HepG2 (cell line): ENCODE data around the gene HACD1. TPM values are rescaled to one million over a fixed set of nuclear protein-coding genes. Genes with fewer than 3 reads are reported as not detected.

Experiments
- ATAC-seq: fragments of 200-7000 bp; cut with Tn5 transposase; 3 replicates; pipeline ENCODE4 v1.9.1; 2020; ENCODE audit warnings: mild to moderate bottlenecking, moderate library complexity
- BruUV-seq: library from RNA; stranded (reverse); fragments of 400-500 nt; replicated peaks from 2 replicates; lab custom pipeline; 2021; lab: Mats Ljungman, UMichigan
- CTCF ChIA-PET: fragments of 300-600 bp; formaldehyde crosslinking; extraction: SDS; loops from one replicate; lab custom pipeline; 2021; ENCODE audit warnings: low total read pairs, inconsistent platforms, low intra/inter-chr PET ratio; lab: Yijun Ruan, JAX
- POLR2A ChIA-PET: fragments of 350-600 bp; sonication (Branson Sonifier 250); formaldehyde crosslinking; loops from one replicate; lab custom pipeline; 2020; ENCODE audit warnings: antibody characterized with exemption, inconsistent platforms; lab: Yijun Ruan, JAX
- DNase-seq: peaks from one replicate; pipeline ENCODE4 v3.0.0-alpha.2; 2015; ENCODE audit warnings: low spot score
- FAIRE-seq: peaks from 3 replicates; lab custom pipeline; 2011; peaks lifted over from hg19 to GRCh38; lab: Jason Lieb, UNC
- H2AFZ ChIP-seq: one replicate; pipeline ENCODE4 v1.6.1; 2011; ENCODE audit warnings: low read length, inconsistent platforms
- H3K27ac ChIP-seq: fragments of 300-600 bp; 3 replicates; pipeline ENCODE4 v1.8.0; 2011; ENCODE audit warnings: mixed run types, mild to moderate bottlenecking, mixed read lengths, low read length, inconsistent platforms; ENCODE audit not compliant: insufficient read depth; ENCODE audit errors: extremely low read length
- H3K27me3 ChIP-seq, 2 experiments: fragments of 200-600 bp in 1 of 2; 2 replicates in 1 of 2; 3 replicates in 1 of 2; pipeline versions ENCODE4 v1.6.0 to v1.8.0; 2011; ENCODE audit warnings: low read length in 2 of 2, mild to moderate bottlenecking in 2 of 2, moderate library complexity in 2 of 2, inconsistent platforms in 1 of 2; ENCODE audit not compliant: insufficient read depth in 2 of 2, control insufficient read depth in 1 of 2
- H3K36me3 ChIP-seq, 2 experiments: fragments of 200-600 bp in 1 of 2; replicated peaks in 1 of 2; 2 replicates in 1 of 2; 3 replicates in 1 of 2; pipeline versions ENCODE4 v1.5.1 to v1.8.0; 2011; ENCODE audit warnings: low read length in 2 of 2, inconsistent platforms in 1 of 2; ENCODE audit not compliant: insufficient read depth in 2 of 2, control insufficient read depth in 1 of 2
- H3K4me1 ChIP-seq: 2 replicates; pipeline ENCODE4 v1.5.1; 2012; ENCODE audit warnings: low read length, inconsistent platforms; ENCODE audit not compliant: insufficient read depth
- H3K4me2 ChIP-seq: 2 replicates; pipeline ENCODE4 v1.6.0; 2011; ENCODE audit warnings: low read depth, low read length, inconsistent platforms
- H3K4me3 ChIP-seq, 3 experiments: fragments of 200-600 bp in 1 of 3; sonication (generic), shearing (Covaris generic) in 1 of 3; replicated peaks in 1 of 3; 2 replicates each; pipeline ENCODE4 v1.5.1; 2011 to 2016; ENCODE audit warnings: low read length in 3 of 3, inconsistent platforms in 2 of 3, low read depth in 2 of 3, mild to moderate bottlenecking in 2 of 3, control low read depth in 1 of 3, mixed read lengths in 1 of 3; ENCODE audit not compliant: insufficient read depth in 1 of 3
- H3K79me2 ChIP-seq: one replicate; pipeline ENCODE4 v1.6.1; 2011; ENCODE audit warnings: low read length, inconsistent platforms; ENCODE audit not compliant: insufficient read depth
- H3K9ac ChIP-seq: 2 replicates; pipeline ENCODE4 v1.6.0; 2011; ENCODE audit warnings: mild to moderate bottlenecking, low read depth, low read length, inconsistent platforms; ENCODE audit not compliant: insufficient read depth
- H3K9me3 ChIP-seq: 2 replicates; pipeline ENCODE4 v1.5.1; 2012; ENCODE audit warnings: mild to moderate bottlenecking, low read length
- H4K20me1 ChIP-seq: 2 replicates; pipeline ENCODE4 v1.6.0; 2011; ENCODE audit warnings: inconsistent platforms, mild to moderate bottlenecking, low read length, moderate library complexity; ENCODE audit not compliant: insufficient read depth
- ATF7-NPFF ChIP-seq: sonication (generic); formaldehyde crosslinking; IDR thresholded peaks from 2 replicates; pipeline ENCODE4 v1.8.1; 2023; ENCODE audit warnings: mild to moderate bottlenecking, low read depth, missing genetic modification reagents, moderate library complexity
- DDIT3 ChIP-seq: sonication (generic); formaldehyde crosslinking; IDR thresholded peaks from 2 replicates; pipeline ENCODE4 v1.4.0; 2020; ENCODE audit warnings: mild to moderate bottlenecking, missing genetic modification reagents
- MXD3 ChIP-seq: IDR thresholded peaks from 2 replicates; pipeline ENCODE4 v1.6.1; 2016; ENCODE audit warnings: mild to moderate bottlenecking, missing biosample characterization, missing genetic modification reagents
- NFIC ChIP-seq: IDR thresholded peaks from 2 replicates; pipeline ENCODE4 v1.6.1; 2012; ENCODE audit warnings: mild to moderate bottlenecking, low read length, inconsistent platforms
- NKX3-1 ChIP-seq: sonication (generic); formaldehyde crosslinking; IDR thresholded peaks from 2 replicates; pipeline ENCODE4 v1.5.0; 2020; ENCODE audit warnings: missing genetic modification reagents
- NONO ChIP-seq, 2 experiments: fragments of 450-650 bp in 1 of 2; sonication (generic) in 1 of 2; formaldehyde crosslinking in 1 of 2; IDR thresholded peaks in 1 of 2; conservative IDR thresholded peaks in 1 of 2; 2 replicates each; pipeline versions ENCODE4 v1.6.1 to v1.8.0; 2017 to 2022; ENCODE audit warnings: mild to moderate bottlenecking in 1 of 2, missing genetic modification reagents in 1 of 2, moderate library complexity in 1 of 2
- PAXIP1 ChIP-seq: sonication (generic); formaldehyde crosslinking; conservative IDR thresholded peaks from 2 replicates; pipeline ENCODE4 v1.4.0; 2020; ENCODE audit warnings: mild to moderate bottlenecking, missing genetic modification reagents, moderate library complexity
- PCBP1 ChIP-seq: fragments of 200-400 bp; formaldehyde crosslinking; IDR thresholded peaks from 2 replicates; pipeline ENCODE4 v1.6.1; 2017; ENCODE audit warnings: mild to moderate bottlenecking, low read depth, low read length, borderline replicate concordance
- PLSCR1 ChIP-seq: sonication (generic); formaldehyde crosslinking; IDR thresholded peaks from 2 replicates; pipeline ENCODE4 v1.5.0; 2020; ENCODE audit warnings: missing genetic modification reagents, mild to moderate bottlenecking, borderline replicate concordance
- REXO4 ChIP-seq: sonication (generic); formaldehyde crosslinking; IDR thresholded peaks from 2 replicates; pipeline ENCODE4 v1.8.0; 2022; ENCODE audit warnings: missing genetic modification reagents, mild to moderate bottlenecking, borderline replicate concordance
- SRSF1 ChIP-seq: fragments of 200-400 bp; formaldehyde crosslinking; optimal IDR thresholded peaks from 2 replicates; pipeline ENCODE3; 2017; ENCODE audit warnings: mild to moderate bottlenecking, low read depth, low read length, moderate library complexity
- ZNF598 ChIP-seq: sonication (generic); formaldehyde crosslinking; IDR thresholded peaks from 2 replicates; pipeline ENCODE4 v1.5.1; 2020; ENCODE audit warnings: mild to moderate bottlenecking, missing genetic modification reagents, borderline replicate concordance
- ZNF607 ChIP-seq: sonication (generic); formaldehyde crosslinking; IDR thresholded peaks from 2 replicates; pipeline ENCODE4 v1.5.1; 2020; ENCODE audit warnings: missing genetic modification reagents, mild to moderate bottlenecking, borderline replicate concordance
- ZNF75D ChIP-seq: sonication (generic); formaldehyde crosslinking; IDR thresholded peaks from 2 replicates; pipeline ENCODE4 v1.8.1; 2023; ENCODE audit warnings: missing genetic modification reagents, mild to moderate bottlenecking, borderline replicate concordance
- ZNF850 ChIP-seq: sonication (generic); formaldehyde crosslinking; conservative IDR thresholded peaks from 2 replicates; pipeline ENCODE4 v1.9.0; 2021; ENCODE audit warnings: mild to moderate bottlenecking, missing genetic modification reagents
- ZSCAN29 ChIP-seq: sonication (generic); formaldehyde crosslinking; conservative IDR thresholded peaks from 2 replicates; pipeline ENCODE4 v1.4.0; 2020; ENCODE audit warnings: mild to moderate bottlenecking, missing genetic modification reagents
- WGBS: methylation state at CpG from one replicate; pipeline ENCODE4 v1.1.6; 2017; ENCODE audit warnings: low lambda C conversion rate; 5-methylcytosine and 5-hydroxymethylcytosine counted together
- in situ Hi-C: cut with HindIII; loops from 2 replicates; pipeline ENCODE4 v1.10.0; 2017; ENCODE audit warnings: low pct_unique_long_range_greater_than_20kb; ENCODE audit not compliant: extremely low pct_ligation_motif_present
- intact Hi-C: fragments of 100-400 bp; cut with micrococcal nuclease; formaldehyde crosslinking; loops from one replicate; pipeline ENCODE4 v1.10.0; 2022; ENCODE audit not compliant: unreplicated experiment
- polyA plus RNA-seq, 8 experiments: library from polyadenylated mRNA; depleted of rRNA in 3 of 8; stranded (reverse) in 7 of 8; unstranded in 1 of 8; fragments of >200 nt; fragmentation: Illumina TruSeq in 4 of 8; extraction: Trizol in 4 of 8; gene quantifications; 2 replicates each; pipeline versions ENCODE4 v1.2.1 to v1.2.3, GENCODE V29; 2011 to 2016; ENCODE audit warnings: low read depth in 4 of 8, missing spikeins in 1 of 8, mixed read lengths in 1 of 8; ENCODE audit not compliant: insufficient read depth in 1 of 8
- total RNA-seq, 5 experiments: library from RNA; depleted of rRNA; stranded (reverse); fragments of >200 nt; fragmentation: Illumina TruSeq; extraction: Trizol; gene quantifications; 2 replicates each; pipeline ENCODE4 v1.2.3, GENCODE V29; 2016; ENCODE audit warnings: low read depth in 1 of 5

Gene HACD1
- total and polyA plus RNA-seq, 2 of the 13 experiments (the other 11 are each of a cell fraction or from before 2014, with no cell fraction given), result 43.4 to 47.6 TPM

GRCh38 chr10:17557459-17557858 lies 59.7 kb downstream of the HACD1 start (continued):
- TF ChIP-seq PCBP1 (no peak), ZNF598 (CRISPR knock-in tag) (no peak), ZNF607 (CRISPR knock-in tag) (no peak), ZNF75D (CRISPR knock-in tag) (no peak), NONO (IDR thresholded peaks at IDR 0.05) (no peak), NONO (CRISPR knock-in tag; conservative IDR thresholded peaks at IDR 0.05) (no peak)

DNA sequence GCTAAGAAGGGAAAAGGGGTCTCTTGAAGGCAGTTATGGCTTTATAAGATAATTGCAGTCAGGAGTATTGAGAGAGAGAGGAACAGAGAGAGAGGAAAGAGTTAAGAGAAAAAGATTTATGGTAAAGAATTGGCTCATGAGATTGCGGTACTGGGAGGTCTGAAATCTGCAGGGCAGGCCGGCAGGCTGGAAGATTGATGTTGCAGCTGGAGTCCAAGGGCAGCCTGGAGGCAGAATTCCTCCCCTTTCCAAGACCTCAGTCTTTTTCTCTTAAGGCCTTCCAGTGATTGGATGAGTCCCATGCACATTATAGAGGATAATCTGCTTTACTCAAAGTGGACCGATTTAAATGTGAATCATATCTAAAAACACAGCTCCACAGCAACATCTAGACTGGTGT lies 68.4 kb downstream of the HACD1 start:
- no TSS peak for BruUV-seq
- intact Hi-C loops (no loop called here), in situ Hi-C loops (no loop called here)
- Histone ChIP-seq H3K9ac (no peak overlapping the region), H3K9me3 (no peaks in the 10 kb centered on the region), H3K36me3 (no peaks in the 10 kb centered on the region), H3K27ac (no peak overlapping the region), H3K27me3 (peaks cover 0 to 5% of the 10 kb centered on the region in 2 experiments; a peak in 1 of 5 replicates), H3K4me3 (no peak overlapping the region), H3K79me2 (no peaks in the 10 kb centered on the region), H3K4me1 (no peaks in the 10 kb centered on the region), H3K4me2 (no peak overlapping the region), H2AFZ (no peak overlapping the region), H4K20me1 (no peaks in the 10 kb centered on the region)
- ChIA-PET POLR2A (no interaction called here), CTCF (no interaction called here)
- DNase-seq, result no peak
- ATAC-seq, result no peak
- 0% methylated on average over 3 of the region's 3 CpGs for WGBS
- FAIRE-seq, result no peak
- TF ChIP-seq REXO4 (CRISPR knock-in tag) (no peak), ZSCAN29 (CRISPR knock-in tag) (no peak), NFIC (no peak), DDIT3 (CRISPR knock-in tag) (no peak), PAXIP1 (CRISPR knock-in tag) (no peak), ZNF850 (CRISPR knock-in tag) (no peak), SRSF1 (no peak), MXD3 (CRISPR knock-in tag) (no peak), PLSCR1 (no peak), NKX3-1 (no peak), ATF7-NPFF (CRISPR knock-in tag) (no peak)
